8988T (cell line): ENCODE measurements around the gene TOPAZ1.
"Not testable (repeated sequence)": the region's sequence is repeated elsewhere in the genome, so short reads cannot be mapped to it uniquely, and the experiment has no call there.

Experiments
- DNase-seq: peaks from one replicate; pipeline ENCODE4 v3.0.0; 2011

Gene TOPAZ1

GRCh38 chr3:44337248-44337785 lies 95.6 kb downstream of the TOPAZ1 start:
- DNase-seq = no peak

- DNase-seq = peak; percentile 95
Observed at GRCh38 chr3:44338010-44338827, 96.5 kb downstream of the TOPAZ1 start, which contains the start of gene TCAIM. TSS of gene TCAIM (plus strand) at chr3:44338766. CDS start at chr3:44354783, 16,017 bp downstream.

- no peak for DNase-seq
Observed at GRCh38 chr3:44338828-44339127, 97.1 kb downstream of the TOPAZ1 start.

GRCh38 chr3:44339181-44340057 lies 97.7 kb downstream of the TOPAZ1 start:
- no peak for DNase-seq

- no peak for DNase-seq
Observed at GRCh38 chr3:44340058-44340395, 98.3 kb downstream of the TOPAZ1 start.

GRCh38 chr3:44342176-44342790 lies 100.6 kb downstream of the TOPAZ1 start:
- DNase-seq = no peak

- no peak for DNase-seq
Observed at GRCh38 chr3:44343421-44343820, 101.7 kb downstream of the TOPAZ1 start.

GRCh38 chr3:44346590-44346989 lies 104.9 kb downstream of the TOPAZ1 start:
- not testable (repeated sequence) for DNase-seq

GRCh38 chr3:44348993-44349392 lies 107.3 kb downstream of the TOPAZ1 start:
- no peak for DNase-seq

- no peak for DNase-seq
Observed at GRCh38 chr3:44353355-44353924, 111.8 kb downstream of the TOPAZ1 start.

- no peak for DNase-seq
Observed at GRCh38 chr3:44355362-44356033, 113.8 kb downstream of the TOPAZ1 start.

GRCh38 chr3:44359146-44359751 lies 117.6 kb downstream of the TOPAZ1 start:
- DNase-seq = no peak

- DNase-seq = no peak
Observed at GRCh38 chr3:44363591-44363990, 121.9 kb downstream of the TOPAZ1 start.

GRCh38 chr3:44365952-44366351 lies 124.3 kb downstream of the TOPAZ1 start:
- no peak for DNase-seq

GRCh38 chr3:44375450-44375849 lies 133.8 kb downstream of the TOPAZ1 start:
- no peak for DNase-seq
